Mucosa of stomach (tissue), 1 donor: ENCODE results near the gene ACTR8.
A peak's percentile ranks its signal among the peaks of the same experiment; 100 is the strongest.

ENCODE experiments used
- H3K27me3 ChIP-seq: one replicate; pipeline ENCODE4 v1.7.0; 2013; ENCODE audit warnings: mild to moderate bottlenecking, low read length; ENCODE audit not compliant: control insufficient read depth, insufficient read depth
- H3K36me3 ChIP-seq: one replicate; pipeline ENCODE4 v1.7.0; 2013; ENCODE audit warnings: low read length; ENCODE audit not compliant: control insufficient read depth, insufficient read depth
- H3K4me1 ChIP-seq: one replicate; pipeline ENCODE4 v1.7.0; 2013; ENCODE audit warnings: mild to moderate bottlenecking, low read length; ENCODE audit not compliant: control insufficient read depth, insufficient read depth
- H3K4me3 ChIP-seq: one replicate; pipeline ENCODE4 v1.7.0; 2013; ENCODE audit warnings: low read length
- H3K9ac ChIP-seq: one replicate; pipeline ENCODE4 v1.7.0; 2013; ENCODE audit warnings: mild to moderate bottlenecking, low read length, moderate library complexity
- H3K9me3 ChIP-seq: one replicate; pipeline ENCODE4 v1.7.0; 2013; ENCODE audit warnings: mild to moderate bottlenecking, low read length, moderate library complexity; ENCODE audit not compliant: control insufficient read depth
- donor health status: Pancreatic carcinoma.

ACTR8 gene

GRCh38 chr3:53842436-53843194, 39.3 kb downstream of the ACTR8 start:
- Histone ChIP-seq H3K4me3 (no peak overlapping the region), H3K9me3 (no peaks in the 10 kb centered on the region), H3K36me3 (no peaks in the 10 kb centered on the region), H3K27me3 (peaks cover 6% of the 10 kb centered on the region), H3K4me1 (peaks cover 52% of the 10 kb centered on the region), H3K9ac (no peak overlapping the region)

- no peaks in the 10 kb centered on the region for H3K36me3 ChIP-seq
- no peaks in the 10 kb centered on the region for H3K27me3 ChIP-seq
- no peak overlapping the region for H3K4me3 ChIP-seq
- no peaks in the 10 kb centered on the region for H3K9me3 ChIP-seq
- peaks cover 44% of the 10 kb centered on the region for H3K4me1 ChIP-seq
- peak overlapping the region; percentile 23 for H3K9ac ChIP-seq
Measured at GRCh38 chr3:53841296-53841695, 40.7 kb downstream of the ACTR8 start.

GRCh38 chr3:53837331-53837730, 44.6 kb downstream of the ACTR8 start:
- Histone ChIP-seq H3K36me3 (no peaks in the 10 kb centered on the region), H3K27me3 (no peaks in the 10 kb centered on the region), H3K9me3 (no peaks in the 10 kb centered on the region), H3K4me3 (no peak overlapping the region), H3K4me1 (peaks cover 11% of the 10 kb centered on the region), H3K9ac (no peak overlapping the region)

- Histone ChIP-seq H3K9me3 (no peaks in the 10 kb centered on the region), H3K27me3 (no peaks in the 10 kb centered on the region), H3K4me1 (peaks cover 4% of the 10 kb centered on the region), H3K36me3 (no peaks in the 10 kb centered on the region), H3K4me3 (no peak overlapping the region), H3K9ac (no peak overlapping the region)
Measured at GRCh38 chr3:53836084-53836872, 45.7 kb downstream of the ACTR8 start.

- Histone ChIP-seq H3K4me3 (no peak overlapping the region), H3K4me1 (no peaks in the 10 kb centered on the region), H3K9me3 (no peaks in the 10 kb centered on the region), H3K9ac (no peak overlapping the region), H3K36me3 (no peaks in the 10 kb centered on the region), H3K27me3 (no peaks in the 10 kb centered on the region)
Measured at GRCh38 chr3:53835257-53835656, 46.7 kb downstream of the ACTR8 start.

- no peaks in the 10 kb centered on the region for H3K27me3 ChIP-seq
- H3K36me3 ChIP-seq = no peaks in the 10 kb centered on the region
- H3K4me1 ChIP-seq = no peaks in the 10 kb centered on the region
- H3K9ac ChIP-seq = no peak overlapping the region
- H3K4me3 ChIP-seq = no peak overlapping the region
- no peaks in the 10 kb centered on the region for H3K9me3 ChIP-seq
Measured at GRCh38 chr3:53834429-53835095, 47.4 kb downstream of the ACTR8 start.

- no peaks in the 10 kb centered on the region for H3K9me3 ChIP-seq
- no peaks in the 10 kb centered on the region for H3K27me3 ChIP-seq
- H3K36me3 ChIP-seq = no peaks in the 10 kb centered on the region
- H3K4me3 ChIP-seq = no peak overlapping the region
- no peak overlapping the region for H3K9ac ChIP-seq
- H3K4me1 ChIP-seq = no peaks in the 10 kb centered on the region
Measured at GRCh38 chr3:53833700-53834099, 48.3 kb downstream of the ACTR8 start.

- H3K36me3 ChIP-seq = no peaks in the 10 kb centered on the region
- no peaks in the 10 kb centered on the region for H3K4me1 ChIP-seq
- no peaks in the 10 kb centered on the region for H3K9me3 ChIP-seq
- no peaks in the 10 kb centered on the region for H3K27me3 ChIP-seq
- H3K9ac ChIP-seq = no peak overlapping the region
- no peak overlapping the region for H3K4me3 ChIP-seq
Measured at GRCh38 chr3:53833053-53833645, 48.8 kb downstream of the ACTR8 start.

- H3K27me3 ChIP-seq = no peaks in the 10 kb centered on the region
- no peaks in the 10 kb centered on the region for H3K36me3 ChIP-seq
- H3K9ac ChIP-seq = no peak overlapping the region
- H3K9me3 ChIP-seq = no peaks in the 10 kb centered on the region
- no peaks in the 10 kb centered on the region for H3K4me1 ChIP-seq
- no peak overlapping the region for H3K4me3 ChIP-seq
Measured at GRCh38 chr3:53830944-53831343, 51.0 kb downstream of the ACTR8 start.

GRCh38 chr3:53829605-53830004, 52.3 kb downstream of the ACTR8 start:
- H3K9me3 ChIP-seq = no peaks in the 10 kb centered on the region

GRCh38 chr3:53828581-53828980, 53.4 kb downstream of the ACTR8 start:
- Histone ChIP-seq H3K36me3 (no peaks in the 10 kb centered on the region), H3K4me1 (no peaks in the 10 kb centered on the region), H3K27me3 (no peaks in the 10 kb centered on the region), H3K9me3 (no peaks in the 10 kb centered on the region), H3K9ac (no peak overlapping the region), H3K4me3 (no peak overlapping the region)

More at GRCh38 chr3:53829605-53830004, 52.3 kb downstream of the ACTR8 start:
- H3K9ac ChIP-seq = no peak overlapping the region
- no peak overlapping the region for H3K4me3 ChIP-seq
- no peaks in the 10 kb centered on the region for H3K4me1 ChIP-seq
- no peaks in the 10 kb centered on the region for H3K27me3 ChIP-seq
- H3K36me3 ChIP-seq = no peaks in the 10 kb centered on the region

GRCh38 chr3:53826048-53826447, 55.9 kb downstream of the ACTR8 start:
- no peak overlapping the region for H3K4me3 ChIP-seq
- H3K9ac ChIP-seq = no peak overlapping the region
- H3K36me3 ChIP-seq = peaks cover 5% of the 10 kb centered on the region
- H3K4me1 ChIP-seq = no peaks in the 10 kb centered on the region
- H3K9me3 ChIP-seq = no peaks in the 10 kb centered on the region
- no peaks in the 10 kb centered on the region for H3K27me3 ChIP-seq
